ACHN (cell line): ENCODE measurements around the gene MYH16.
"Not testable (repeated sequence)": the region's sequence is repeated elsewhere in the genome, so short reads cannot be mapped to it uniquely, and the experiment has no call there.

ENCODE experiments used
- DNase-seq: peaks from one replicate; pipeline ENCODE4 v3.0.0-alpha.2; 2015
- in situ Hi-C: cut with HindIII; loops from 2 replicates; pipeline ENCODE4 v1.10.0; 2017; ENCODE audit warnings: low sequenced_read_pairs, low pct_ligation_motif_present, low pct_unique_long_range_greater_than_20kb

Gene MYH16

DNA sequence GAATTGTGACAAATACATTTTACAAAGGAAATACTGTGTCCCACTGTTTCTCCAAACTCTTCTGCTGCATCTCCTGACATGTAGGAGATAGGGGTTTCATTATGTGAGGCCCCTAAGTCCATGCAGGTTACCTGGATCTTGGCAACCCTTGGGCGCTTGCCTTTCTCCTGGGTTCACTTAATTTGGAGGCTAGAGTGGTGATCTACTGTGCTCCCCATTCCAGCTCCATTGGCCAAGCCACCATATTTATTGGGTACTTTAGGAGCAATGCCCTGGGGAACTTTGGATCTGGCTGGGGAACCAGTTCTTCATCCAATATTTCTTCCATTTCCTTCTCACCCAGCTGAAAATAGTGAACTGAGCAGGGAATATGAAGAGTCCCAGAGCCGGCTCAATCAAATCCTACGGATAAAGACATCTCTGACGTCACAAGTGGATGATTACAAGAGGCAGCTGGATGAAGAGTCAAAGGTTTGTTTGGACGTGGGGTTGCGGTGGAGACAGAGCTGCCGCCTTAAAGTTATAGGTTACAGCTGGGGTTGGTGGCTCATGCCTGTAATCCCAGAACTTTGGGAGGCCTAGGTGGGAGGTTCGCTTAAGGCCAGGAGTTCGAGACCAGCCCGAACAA is 18.5 kb downstream of the MYH16 start:
- DNase-seq = no peak
- in situ Hi-C loops = no loop called here

- in situ Hi-C loops = no loop called here
- no peak for DNase-seq
Measured at GRCh38 chr7:99292127-99292526, 19.5 kb downstream of the MYH16 start.

DNA sequence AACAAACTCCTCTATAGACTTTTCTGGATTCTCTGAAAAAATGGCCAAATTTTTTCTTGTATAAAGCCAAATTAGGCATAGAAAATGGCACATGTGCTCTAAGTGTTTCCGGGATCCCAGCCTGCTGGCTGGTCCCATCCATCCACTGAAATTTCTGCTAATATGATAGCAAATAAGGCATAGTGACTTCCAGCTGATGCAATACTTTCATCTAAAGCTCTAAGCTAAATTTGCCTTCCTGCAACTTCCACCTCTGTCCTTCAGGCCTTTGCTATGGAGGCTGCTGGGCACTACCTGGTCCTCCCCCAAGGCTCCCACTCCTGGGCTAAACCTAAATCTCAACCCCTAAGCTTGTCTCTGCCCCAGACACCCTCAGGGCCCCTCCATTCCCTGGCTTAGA is 20.5 kb downstream of the MYH16 start:
- in situ Hi-C loops = no loop called here
- DNase-seq = no peak

DNA sequence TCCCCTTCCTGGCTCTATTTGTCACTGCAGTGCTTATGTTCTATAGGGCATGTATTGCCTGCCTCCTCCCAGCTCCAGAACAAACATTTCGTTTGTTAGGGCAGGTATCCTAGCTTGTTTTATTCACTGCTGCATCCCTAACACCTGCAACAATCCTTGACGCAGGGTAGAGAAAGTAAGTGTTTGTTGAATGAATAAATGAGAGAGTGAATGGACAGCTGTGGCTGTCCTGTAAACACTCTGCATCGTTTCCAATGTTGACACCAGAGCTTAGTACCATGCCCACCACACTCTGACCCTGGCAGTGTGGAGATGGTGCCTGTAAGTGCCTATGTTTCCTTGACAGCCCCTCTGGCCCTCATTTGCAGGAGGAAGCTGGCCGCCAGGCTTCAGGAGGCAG is 21.0 kb downstream of the MYH16 start:
- DNase-seq = no peak
- in situ Hi-C loops = no loop called here

DNA sequence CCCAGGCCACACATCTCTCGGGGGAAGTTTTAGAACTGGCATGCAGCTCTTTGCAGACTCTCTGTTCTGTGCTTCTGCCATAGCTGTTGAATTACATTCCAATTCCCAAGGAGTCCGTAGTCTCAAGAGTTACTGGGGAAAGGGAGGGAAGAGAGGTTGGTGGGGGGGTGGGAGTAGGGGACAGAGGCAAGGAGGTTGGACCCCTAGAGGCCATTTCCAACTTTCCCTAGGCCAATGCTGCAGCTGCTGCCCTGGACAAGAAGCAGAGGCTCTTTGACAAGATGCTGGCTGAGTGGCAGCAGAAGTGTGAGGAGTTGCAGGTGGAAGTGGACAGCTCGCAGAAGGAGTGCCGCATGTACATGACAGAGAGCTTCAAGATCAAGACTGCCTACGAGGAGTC is 23.8 kb downstream of the MYH16 start:
- DNase-seq = no peak
- in situ Hi-C loops = no loop called here

DNA sequence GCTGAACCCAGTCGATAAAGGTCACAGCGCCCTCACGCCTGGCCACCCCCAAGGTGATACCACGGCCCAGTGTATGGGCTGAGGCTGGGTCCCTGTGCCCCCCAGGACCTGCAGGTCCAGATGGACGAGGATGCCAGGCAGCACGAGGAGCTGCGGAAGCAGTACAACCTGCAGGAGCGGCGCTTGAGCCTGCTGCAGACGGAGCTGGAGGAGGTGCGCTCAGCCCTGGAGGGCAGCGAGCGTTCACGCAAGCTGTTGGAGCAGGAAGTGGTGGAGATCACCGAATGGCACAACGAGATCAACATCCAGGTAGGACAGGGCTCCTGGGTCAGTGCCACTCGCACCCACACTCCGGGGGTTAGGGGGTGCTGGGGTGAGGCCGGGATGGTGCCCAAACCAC is 28.9 kb downstream of the MYH16 start:
- no peak for DNase-seq
- in situ Hi-C loops = loop anchor here (25.0 kb wide), 1 partner anchor 239 kb away; no protein-coding TSS in a partner anchor

GRCh38 chr7:99305473-99306260 is 33.0 kb downstream of the MYH16 start:
- DNase-seq = no peak
- in situ Hi-C loops = loop anchor here (25.0 kb wide), 1 partner anchor 243 kb away; no protein-coding TSS in a partner anchor

GRCh38 chr7:99308461-99309074 is 35.9 kb downstream of the MYH16 start:
- no peak for DNase-seq
- in situ Hi-C loops = loop anchor here (25.0 kb wide), 1 partner anchor 246 kb away; no protein-coding TSS in a partner anchor

DNA sequence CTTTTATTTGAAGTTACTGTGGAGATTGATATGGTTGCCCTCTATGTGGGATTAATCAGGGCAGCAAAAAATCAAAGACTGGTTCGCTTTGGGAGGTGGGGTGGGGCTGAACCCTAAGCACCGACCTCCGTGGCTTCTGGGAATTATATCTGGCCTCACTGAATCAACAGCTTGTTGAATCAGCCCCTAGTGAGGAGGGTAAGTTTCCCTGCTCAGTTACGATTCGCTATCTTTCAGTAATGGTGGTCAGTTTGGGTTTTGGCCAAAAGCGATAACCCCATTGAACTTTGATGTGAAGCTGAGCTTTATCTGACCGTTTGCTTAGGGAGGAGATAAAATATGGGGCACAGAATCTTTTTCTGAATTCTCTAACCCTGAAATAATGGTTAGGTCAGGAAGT is 36.5 kb downstream of the MYH16 start:
- no peak for DNase-seq
- in situ Hi-C loops = loop anchor here (25.0 kb wide), 1 partner anchor 247 kb away; no protein-coding TSS in a partner anchor

- DNase-seq = no peak
- in situ Hi-C loops = loop anchor here (25.0 kb wide), 1 partner anchor 248 kb away; no protein-coding TSS in a partner anchor
Measured at GRCh38 chr7:99310004-99310403, 37.4 kb downstream of the MYH16 start.

DNA sequence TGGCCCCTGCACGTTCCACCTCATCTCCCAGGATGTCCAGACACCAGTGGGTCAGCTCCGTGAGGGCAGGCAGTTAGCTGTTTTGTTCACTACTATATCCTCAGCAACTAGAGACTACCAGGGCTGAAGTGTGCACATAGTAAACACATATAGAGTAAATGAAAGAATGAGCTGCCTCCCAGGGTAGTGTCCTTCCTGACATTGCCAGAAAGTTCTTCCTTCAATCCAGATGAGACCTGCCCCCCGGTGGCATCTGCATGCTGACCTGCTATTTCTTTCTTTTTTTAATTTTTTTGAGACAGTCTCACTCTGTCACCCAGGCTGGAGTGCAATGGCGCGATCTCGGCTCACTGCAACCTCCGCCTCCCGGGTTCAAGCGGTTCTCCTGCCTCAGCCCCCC is 39.1 kb downstream of the MYH16 start:
- in situ Hi-C loops = loop anchor here (25.0 kb wide), 1 partner anchor 249 kb away; no protein-coding TSS in a partner anchor
- peak; percentile 18 for DNase-seq

- DNase-seq = peak; percentile 80
- in situ Hi-C loops = loop anchor here (25.0 kb wide), 1 partner anchor 250 kb away; no protein-coding TSS in a partner anchor
Measured at GRCh38 chr7:99312316-99313203, 39.9 kb downstream of the MYH16 start.

DNA sequence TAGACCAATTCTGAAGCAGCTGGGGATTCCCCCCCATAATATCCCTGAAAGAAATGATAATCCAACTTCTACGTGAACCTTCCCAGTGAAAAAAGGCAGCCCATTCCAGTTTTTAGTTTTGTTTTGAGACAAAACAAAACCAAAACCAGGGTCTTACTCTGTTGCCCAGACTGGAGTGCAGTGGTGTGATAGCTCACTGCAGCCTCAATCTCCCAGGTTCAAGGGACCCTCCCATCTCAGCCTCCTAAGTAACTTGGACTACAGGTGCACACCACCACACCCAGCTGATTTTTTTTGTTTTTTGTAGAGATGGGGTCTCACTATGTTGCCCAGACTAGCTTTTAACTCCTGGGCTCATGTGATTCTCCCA is 40.5 kb downstream of the MYH16 start:
- in situ Hi-C loops = loop anchor here (25.0 kb wide), 1 partner anchor 251 kb away; no protein-coding TSS in a partner anchor
- DNase-seq = no peak

GRCh38 chr7:99314504-99314903 is 41.9 kb downstream of the MYH16 start:
- DNase-seq = no peak

DNA sequence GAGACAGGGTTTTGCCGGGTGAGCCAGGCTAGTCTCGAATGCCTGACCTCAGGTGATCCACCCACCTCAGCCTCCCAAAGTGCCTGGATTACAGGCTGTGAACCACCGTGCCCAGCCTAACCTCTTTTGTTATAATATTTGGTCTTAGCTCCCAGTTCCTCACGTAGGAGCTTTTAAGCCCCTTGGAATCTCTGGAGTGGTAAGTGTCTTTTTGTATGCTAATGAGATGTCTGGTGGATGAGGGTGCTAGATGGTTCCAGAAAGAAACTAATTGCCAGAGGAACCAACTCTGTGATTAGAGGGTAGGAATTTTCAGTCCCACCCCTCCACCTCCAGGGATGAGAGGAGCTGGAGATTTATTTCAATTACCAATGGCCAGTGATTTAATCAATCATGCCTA is 47.7 kb downstream of the MYH16 start:
- in situ Hi-C loops = loop anchor here (25.0 kb wide), 1 partner anchor 258 kb away; no protein-coding TSS in a partner anchor
- DNase-seq = no peak

More at GRCh38 chr7:99314504-99314903, 41.9 kb downstream of the MYH16 start:
- in situ Hi-C loops = loop anchor here (25.0 kb wide), 1 partner anchor 252 kb away; no protein-coding TSS in a partner anchor

DNA sequence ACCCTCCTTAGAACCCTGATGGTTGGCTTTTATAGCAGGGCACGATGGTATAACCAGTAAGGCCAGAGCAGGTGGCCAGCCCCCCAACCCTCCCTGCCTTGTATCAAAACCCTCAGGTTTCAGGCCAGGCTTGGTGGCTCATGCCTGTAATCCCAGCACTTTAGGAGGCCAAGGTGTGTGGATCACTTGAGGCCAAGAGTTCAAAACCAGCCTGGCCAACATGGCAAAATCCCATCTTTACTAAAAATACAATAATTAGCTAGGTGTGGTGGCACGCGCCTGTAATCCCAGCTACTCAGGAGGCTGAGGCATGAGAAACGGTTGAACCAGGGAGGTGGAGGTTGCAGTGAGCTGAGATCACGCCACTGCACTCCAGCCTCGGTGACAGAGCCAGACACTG is 50.0 kb downstream of the MYH16 start:
- DNase-seq = not testable (repeated sequence)
- in situ Hi-C loops = loop anchor here (25.0 kb wide), 1 partner anchor 260 kb away; no protein-coding TSS in a partner anchor

DNA sequence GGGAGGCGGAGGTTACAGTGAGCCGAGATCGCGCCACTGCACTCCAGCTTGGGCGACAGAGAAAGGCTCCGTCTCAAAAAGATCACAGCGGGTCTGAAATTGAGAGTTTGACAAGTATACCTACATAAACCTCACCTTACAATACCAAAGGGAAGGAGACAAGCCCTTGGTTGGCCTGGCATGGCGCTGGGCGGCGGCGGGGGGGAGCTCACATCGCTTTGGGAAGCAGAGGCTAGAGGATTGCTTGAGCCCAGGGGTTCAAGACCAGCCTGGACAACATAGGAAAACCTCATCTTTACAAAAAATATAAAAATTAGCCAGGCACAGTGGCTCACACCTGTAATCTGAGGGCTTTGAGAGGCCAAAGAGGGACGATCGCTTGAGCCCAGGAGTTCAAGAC is 51.9 kb downstream of the MYH16 start:
- in situ Hi-C loops = loop anchor here (25.0 kb wide), 1 partner anchor 262 kb away; no protein-coding TSS in a partner anchor
- DNase-seq = no peak

DNA sequence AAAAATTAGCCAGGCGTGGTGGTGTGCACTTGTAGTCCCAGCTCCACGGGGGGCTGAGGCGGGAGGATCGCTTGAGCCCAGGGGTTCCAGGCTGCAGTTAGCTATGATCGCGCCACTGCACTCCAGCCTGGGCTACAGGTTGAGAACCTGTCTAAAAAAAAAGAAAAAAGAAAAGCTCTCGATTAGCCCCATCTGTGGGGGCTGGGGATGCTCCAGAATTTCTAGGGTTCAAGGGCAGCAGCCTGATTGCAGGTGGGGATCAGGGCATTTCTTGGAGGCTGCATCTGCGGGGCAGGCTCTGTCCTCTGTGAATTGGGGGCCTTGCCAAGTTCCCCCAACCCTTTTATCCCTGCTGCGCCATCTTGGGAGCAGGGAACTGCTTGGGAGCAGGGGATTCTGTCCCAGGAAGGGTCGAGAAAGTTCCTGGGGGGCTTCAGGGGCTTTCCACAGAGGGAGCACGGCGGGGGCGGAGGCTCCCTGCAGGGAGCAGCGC is 52.4 kb downstream of the MYH16 start:
- in situ Hi-C loops = no loop called here
- DNase-seq = no peak
